GM12878 (cell line): ENCODE results near the gene CCDC159. TPM values are rescaled to one million over a fixed set of nuclear protein-coding genes. Genes with fewer than 3 reads are reported as not detected.
A peak's percentile ranks its signal among the peaks of the same experiment; 100 is the strongest.

Experiments
- ATAC-seq: fragments of 200-7000 bp; cut with Tn5 transposase; 3 replicates; pipeline ENCODE4 v1.9.1; 2020; ENCODE audit warnings: mild to moderate bottlenecking, moderate library complexity
- BruUV-seq: library from RNA; stranded (reverse); fragments of 400-500 nt; replicated peaks from 2 replicates; lab custom pipeline; 2021; lab: Mats Ljungman, UMichigan
- CTCF ChIA-PET: fragments of 300-600 bp; sonication (Branson Sonifier 250); formaldehyde crosslinking; extraction: SDS; loops from one replicate; lab custom pipeline; 2021; ENCODE audit warnings: inconsistent platforms; lab: Yijun Ruan, JAX
- POLR2A ChIA-PET: fragments of 350-600 bp; formaldehyde crosslinking; extraction: SDS; loops from one replicate; lab custom pipeline; 2021; ENCODE audit warnings: inconsistent platforms; lab: Charles Lee
- RAD21 ChIA-PET: fragments of 300-600 bp; sonication (Branson Sonifier 250); formaldehyde crosslinking; loops from one replicate; lab custom pipeline; 2023; ENCODE audit warnings: antibody characterized with exemption; ENCODE audit not compliant: unreplicated experiment; lab: Charles Lee
- SMC1A ChIA-PET: fragments of 300-600 bp; sonication (Branson Sonifier 250); formaldehyde crosslinking; loops from one replicate; lab custom pipeline; 2023; ENCODE audit not compliant: unreplicated experiment, uncharacterized antibody; lab: Charles Lee
- DNase-seq: peaks from one replicate; pipeline ENCODE4 v3.0.0-alpha.2; 2011; ENCODE audit warnings: low read depth, low spot score
- FAIRE-seq: peaks from 3 replicates; lab custom pipeline; 2011; peaks lifted over from hg19 to GRCh38; lab: Jason Lieb, UNC
- H2AFZ ChIP-seq: 2 replicates; pipeline ENCODE4 v1.6.0; 2011; ENCODE audit warnings: low read depth, low read length, control low read depth; ENCODE audit not compliant: control insufficient read depth
- H3K27ac ChIP-seq: 2 replicates; pipeline ENCODE4 v1.5.1; 2011; ENCODE audit warnings: control low read depth; ENCODE audit not compliant: control insufficient read depth, insufficient read depth
- H3K27me3 ChIP-seq, 2 experiments: replicated peaks in 1 of 2; 2 replicates each; pipeline versions ENCODE4 v1.6.0 to v1.6.1; 2011; ENCODE audit warnings: low read length in 1 of 2; ENCODE audit not compliant: control insufficient read depth in 2 of 2, insufficient read depth in 2 of 2
- H3K36me3 ChIP-seq, 2 experiments: 2 replicates each; pipeline ENCODE4 v1.5.1; 2011; ENCODE audit warnings: low read length in 1 of 2; ENCODE audit not compliant: control insufficient read depth in 2 of 2, insufficient read depth in 2 of 2
- H3K4me1 ChIP-seq: 2 replicates; pipeline ENCODE4 v1.6.1; 2011; ENCODE audit warnings: mild to moderate bottlenecking, low read length, moderate library complexity, mixed read lengths; ENCODE audit not compliant: control insufficient read depth, insufficient read depth
- H3K4me2 ChIP-seq: 2 replicates; pipeline ENCODE4 v1.6.0; 2011; ENCODE audit warnings: control low read depth; ENCODE audit not compliant: control insufficient read depth, insufficient read depth
- H3K4me3 ChIP-seq: fragments of 200-600 bp; sonication (generic); 2 replicates; pipeline ENCODE4 v1.5.1; 2016
- H3K79me2 ChIP-seq: 2 replicates; pipeline ENCODE4 v1.6.0; 2011; ENCODE audit warnings: low read length; ENCODE audit not compliant: control insufficient read depth, insufficient read depth
- H3K9ac ChIP-seq: 2 replicates; pipeline ENCODE4 v1.8.0; 2011; ENCODE audit warnings: low read length, control low read depth, mixed read lengths; ENCODE audit not compliant: control insufficient read depth, insufficient read depth
- H3K9me3 ChIP-seq: replicated peaks from 3 replicates; pipeline ENCODE4 v1.5.1; 2011; ENCODE audit warnings: mild to moderate bottlenecking, low read length; ENCODE audit not compliant: control insufficient read depth, insufficient read depth
- H4K20me1 ChIP-seq: 2 replicates; pipeline ENCODE4 v1.6.0; 2011; ENCODE audit not compliant: control insufficient read depth, insufficient read depth
- ASH2L ChIP-seq: fragments of 300-600, 200-600 bp; sonication (generic); IDR thresholded peaks from 2 replicates; pipeline ENCODE4 v1.6.1; 2017; ENCODE audit warnings: low read depth, mild to moderate bottlenecking, borderline replicate concordance
- CHD4 ChIP-seq: fragments of 200-600 bp; sonication (generic); IDR thresholded peaks from 2 replicates; pipeline ENCODE4 v1.6.1; 2016; ENCODE audit warnings: mild to moderate bottlenecking
- FOXK2 ChIP-seq: fragments of 450-650 bp; IDR thresholded peaks from 2 replicates; pipeline ENCODE4 v1.6.1; 2017; ENCODE audit warnings: mild to moderate bottlenecking, moderate library complexity
- GABPA ChIP-seq: IDR thresholded peaks from 2 replicates; pipeline ENCODE4 v1.6.1; 2014; ENCODE audit warnings: antibody characterized with exemption, low read depth, mild to moderate bottlenecking, inconsistent platforms
- IKZF1 ChIP-seq: fragments of 450-650 bp; conservative IDR thresholded peaks from 2 replicates; pipeline ENCODE4 v1.6.1; 2017; ENCODE audit warnings: antibody characterized with exemption, mild to moderate bottlenecking
- JUND ChIP-seq: IDR thresholded peaks from 2 replicates; pipeline ENCODE4 v1.6.1; 2012; ENCODE audit warnings: low read depth, mild to moderate bottlenecking, low read length, improper control_type of control experiment, moderate library complexity
- KLF5 ChIP-seq: fragments of 450-650 bp; IDR thresholded peaks from 2 replicates; pipeline ENCODE4 v1.6.1; 2014; ENCODE audit warnings: mild to moderate bottlenecking; ENCODE audit not compliant: partially characterized antibody
- LARP7 ChIP-seq: fragments of 450-650 bp; IDR thresholded peaks from 2 replicates; pipeline ENCODE4 v1.6.1; 2017; ENCODE audit warnings: mild to moderate bottlenecking
- MYB ChIP-seq: fragments of 150-350 bp; IDR thresholded peaks from 2 replicates; pipeline ENCODE4 v1.6.1; 2014; ENCODE audit warnings: mild to moderate bottlenecking, low read depth, low read length, borderline replicate concordance
- MYC ChIP-seq: IDR thresholded peaks from 2 replicates; pipeline ENCODE4 v1.6.1; 2011; ENCODE audit warnings: mild to moderate bottlenecking, low read length, moderate library complexity, inconsistent platforms; ENCODE audit not compliant: insufficient read depth, insufficient replicate concordance, insufficient read length, severe bottlenecking
- NRF1 ChIP-seq: conservative IDR thresholded peaks from 2 replicates; pipeline ENCODE4 v1.6.1; 2011; ENCODE audit warnings: mild to moderate bottlenecking, low read depth, low read length, improper control_type of control experiment
- RCOR1 ChIP-seq: conservative IDR thresholded peaks from 2 replicates; pipeline ENCODE4 v1.6.1; 2012; ENCODE audit warnings: low read depth, low read length, improper control_type of control experiment
- RFX5 ChIP-seq: IDR thresholded peaks from 2 replicates; pipeline ENCODE4 v1.6.1; 2011; ENCODE audit warnings: low read depth, low read length, improper control_type of control experiment
- SMAD1 ChIP-seq: fragments of 450-650 bp; IDR thresholded peaks from 2 replicates; pipeline ENCODE4 v1.6.1; 2018; ENCODE audit warnings: mild to moderate bottlenecking, low read depth; ENCODE audit not compliant: partially characterized antibody
- SRF ChIP-seq, 2 experiments: IDR thresholded peaks; 2 replicates each; pipeline ENCODE4 v1.6.1; 2011; ENCODE audit warnings: low read depth in 2 of 2, low read length in 2 of 2, mild to moderate bottlenecking in 1 of 2, moderate library complexity in 1 of 2
- TARDBP ChIP-seq: IDR thresholded peaks from 2 replicates; pipeline ENCODE4 v1.6.1; 2016; ENCODE audit warnings: borderline replicate concordance
- YY1 ChIP-seq: IDR thresholded peaks from 2 replicates; pipeline ENCODE4 v1.6.1; 2011; ENCODE audit warnings: low read depth, mild to moderate bottlenecking, low read length
- ZBTB33 ChIP-seq: fragments of 450-650 bp; IDR thresholded peaks from 2 replicates; pipeline ENCODE4 v1.6.1; 2017; ENCODE audit warnings: mild to moderate bottlenecking
- ZNF384 ChIP-seq: IDR thresholded peaks from 2 replicates; pipeline ENCODE4 v1.6.1; 2012; ENCODE audit warnings: low read depth, mild to moderate bottlenecking, low read length, improper control_type of control experiment, borderline replicate concordance
- ZZZ3 ChIP-seq: IDR thresholded peaks from 2 replicates; pipeline ENCODE4 v1.6.1; 2011; ENCODE audit warnings: low read depth; ENCODE audit not compliant: control insufficient read depth, insufficient read length
- WGBS: methylation state at CpG from one replicate; pipeline ENCODE4 v1.1.6; 2016; ENCODE audit warnings: low lambda C conversion rate; ENCODE audit not compliant: insufficient replicate concordance, insufficient coverage; ENCODE audit errors: missing lambda C conversion rate; 5-methylcytosine and 5-hydroxymethylcytosine counted together
- in situ Hi-C: fragments of 300-500 bp; cut with MboI; formaldehyde crosslinking; loops from 9 replicates; pipeline ENCODE4 v1.14.3; 2018; ENCODE audit warnings: mixed read lengths
- intact Hi-C: fragments of 100-400 bp; cut with micrococcal nuclease; formaldehyde crosslinking; loops from one replicate; pipeline ENCODE4 v1.14.2; 2022; ENCODE audit not compliant: unreplicated experiment
- polyA plus RNA-seq, 11 experiments: library from polyadenylated mRNA; depleted of rRNA in 4 of 11; unstranded in 6 of 11; stranded (reverse) in 5 of 11; fragments of >200 nt; fragmentation: Nextera tagmentation in 4 of 11; fragmentation: Illumina TruSeq in 1 of 11; extraction: Ambion mirVana in 4 of 11; extraction: Trizol in 1 of 11; gene quantifications; 1 replicate in 1 of 11; 2 replicates in 10 of 11; pipeline versions ENCODE4 v1.2.1 to v1.2.3, GENCODE V29; 2011 to 2016; ENCODE audit warnings: inconsistent platforms in 2 of 11, missing spikeins in 2 of 11, low read depth in 1 of 11
- total RNA-seq, 4 experiments: library from RNA; depleted of rRNA in 3 of 4; stranded (reverse); fragments of >200 nt in 3 of 4; fragmentation: Illumina TruSeq in 1 of 4; extraction: Trizol in 1 of 4; gene quantifications; 2 replicates each; pipeline versions ENCODE4 v1.2.1 to v1.2.3, GENCODE V29; 2013 to 2021
- TF ChIP-seq, protein P1 (sequence below): IDR thresholded peaks from 2 replicates; pipeline ENCODE4 v1.6.1; 2012; ENCODE audit warnings: low read length, inconsistent platforms

The CCDC159 gene
- total and polyA plus RNA-seq, 10 of the 15 experiments (the other 5 are each of a cell fraction or from before 2014, with no cell fraction given), result 0.61 to 14.7 (median 10.1) TPM

DNA sequence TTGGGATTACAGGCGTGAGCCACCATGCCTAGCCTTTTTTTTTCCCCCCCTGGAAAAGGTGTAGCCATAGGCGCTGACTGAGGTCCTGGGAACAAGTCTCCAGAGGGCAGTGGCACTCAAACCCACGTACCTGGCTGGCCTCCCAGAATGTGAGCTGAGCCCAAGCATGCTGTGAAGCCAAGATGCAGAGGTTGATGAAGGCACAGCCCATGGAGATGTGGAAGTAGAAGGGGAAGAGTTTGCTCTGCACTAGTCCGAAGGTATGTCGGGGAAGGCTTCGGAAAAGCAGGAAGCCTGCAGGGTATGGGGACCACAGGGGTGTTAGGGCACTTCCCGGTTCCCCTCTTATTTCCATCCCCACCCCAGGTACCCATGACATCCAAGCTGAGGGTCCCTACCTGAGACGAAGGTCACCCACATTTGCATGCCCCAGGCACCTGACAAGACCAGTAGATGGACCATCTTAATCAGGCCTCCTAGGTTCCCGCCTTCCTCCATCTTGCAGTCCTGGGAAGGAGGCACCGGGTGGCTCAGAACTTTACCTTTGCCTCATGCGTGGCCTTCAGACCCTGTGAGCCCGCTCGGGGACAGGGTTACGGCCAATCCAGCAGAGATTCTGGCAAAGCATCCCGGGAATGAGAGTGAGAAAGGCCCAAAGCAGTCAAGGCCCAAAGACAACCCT lies 1.1 kb upstream of the CCDC159 start (continued):
- 0 out of 2 replicates have a peak, but pooled peaks have one; percentile 11 for TF ChIP-seq YY1
- no peak for TF ChIP-seq ZZZ3
- TF ChIP-seq IKZF1, result 0 out of 2 replicates have a peak, but pooled peaks have one; percentile 11
- TF ChIP-seq ZNF384, result no peak
- TF ChIP-seq GABPA, result no peak
- no peak for TF ChIP-seq CHD4
- no peak for TF ChIP-seq LARP7

DNA sequence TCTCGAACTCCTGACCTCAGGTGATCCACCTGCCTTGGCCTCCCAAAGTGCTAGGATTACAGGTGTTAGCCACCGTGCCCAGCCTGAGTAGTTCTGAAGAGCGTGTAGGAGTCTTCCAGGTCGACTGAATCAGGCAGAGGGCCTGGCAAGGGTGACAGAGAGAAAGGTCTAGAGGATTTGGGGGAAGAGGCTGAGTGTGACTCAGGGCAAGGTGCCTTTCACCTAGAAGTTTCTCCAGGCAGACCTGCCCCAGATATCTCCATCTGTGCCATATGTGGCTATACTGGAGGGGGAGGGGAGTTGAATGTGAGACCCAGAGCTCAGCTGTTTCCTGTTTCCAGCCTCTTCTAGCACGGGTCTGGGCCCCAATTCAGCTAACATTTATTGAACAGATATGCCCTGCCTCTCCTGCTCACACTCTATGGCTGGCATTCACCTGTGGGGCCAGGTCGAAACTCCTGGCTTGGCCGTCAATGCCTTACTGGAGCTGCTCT lies 1.3 kb downstream of the CCDC159 start:
- no peak overlapping the region for H3K9ac ChIP-seq
- POLR2A ChIA-PET, result interaction anchor here (3.1 to 3.4 kb wide), 2 partner anchors 28 to 34 kb away, joined by 14 to 48 read pairs; partner anchors contain the start of gene SWSAP1
- peaks cover 5% of the 10 kb centered on the region; the same call in 2 of the 3 replicates for H3K9me3 ChIP-seq
- SMC1A ChIA-PET, result interaction anchor here (2.9 kb wide), 1 partner anchor 28 kb away, joined by 28 read pairs; the partner anchor contains the start of gene SWSAP1
- H3K79me2 ChIP-seq, result peaks cover 10% of the 10 kb centered on the region
- BruUV-seq, result no TSS peak
- no peak overlapping the region for H2AFZ ChIP-seq
- RAD21 ChIA-PET, result interaction anchor here (1.8 to 2.2 kb wide), 3 partner anchors 24 to 30 kb away, joined by 11 to 20 read pairs (median 12); partner anchors contain the start of gene SWSAP1
- H4K20me1 ChIP-seq, result no peaks in the 10 kb centered on the region
- no peak overlapping the region for H3K4me3 ChIP-seq
- peaks cover 11% of the 10 kb centered on the region for H3K4me1 ChIP-seq
- H3K27me3 ChIP-seq, result no peaks in the 10 kb centered on the region
- CTCF ChIA-PET, result interaction anchor here (1.5 to 2.2 kb wide), 3 partner anchors 27 to 33 kb away, joined by 5 to 9 read pairs (median 8); partner anchors contain the start of gene SWSAP1
- H3K4me2 ChIP-seq, result no peak overlapping the region
- no peaks in the 10 kb centered on the region for H3K36me3 ChIP-seq
- 67% methylated on average over 7 of the region's 7 CpGs for WGBS
- no peak overlapping the region for H3K27ac ChIP-seq
- DNase-seq (no peak), FAIRE-seq (no peak), ATAC-seq (no peak)
- in situ Hi-C loops, result no loop called here
- intact Hi-C loops, result loop anchor here (2.0 kb wide), 1 partner anchor 27 kb away; the partner anchor contains the start of gene SWSAP1
- TF ChIP-seq JUND, result no peak
- no peak for TF ChIP-seq ZBTB33
- TF ChIP-seq, protein P1, sequence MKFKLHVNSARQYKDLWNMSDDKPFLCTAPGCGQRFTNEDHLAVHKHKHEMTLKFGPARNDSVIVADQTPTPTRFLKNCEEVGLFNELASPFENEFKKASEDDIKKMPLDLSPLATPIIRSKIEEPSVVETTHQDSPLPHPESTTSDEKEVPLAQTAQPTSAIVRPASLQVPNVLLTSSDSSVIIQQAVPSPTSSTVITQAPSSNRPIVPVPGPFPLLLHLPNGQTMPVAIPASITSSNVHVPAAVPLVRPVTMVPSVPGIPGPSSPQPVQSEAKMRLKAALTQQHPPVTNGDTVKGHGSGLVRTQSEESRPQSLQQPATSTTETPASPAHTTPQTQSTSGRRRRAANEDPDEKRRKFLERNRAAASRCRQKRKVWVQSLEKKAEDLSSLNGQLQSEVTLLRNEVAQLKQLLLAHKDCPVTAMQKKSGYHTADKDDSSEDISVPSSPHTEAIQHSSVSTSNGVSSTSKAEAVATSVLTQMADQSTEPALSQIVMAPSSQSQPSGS, result no peak
- no peak for TF ChIP-seq RCOR1
- TF ChIP-seq MYB, result no peak
- TF ChIP-seq SMAD1, result no peak
- TF ChIP-seq KLF5, result no peak
- TF ChIP-seq LARP7, result no peak
- no peak for TF ChIP-seq RFX5
- no peak for TF ChIP-seq MYC
- no peak for TF ChIP-seq NRF1
- TF ChIP-seq IKZF1, result no peak
- TF ChIP-seq FOXK2, result no peak
- TF ChIP-seq SRF (IDR thresholded peaks at IDR 0.05; ENCODE audit: low read depth in 2 of 2, low read length in 2 of 2), result no peak
- TF ChIP-seq ASH2L, result no peak
- TF ChIP-seq TARDBP, result no peak
